HG03571 (cell line): Measurements from ENCODE around the gene TMEM272.

Experiments used
- ATAC-seq: cut with Tn5 transposase; IDR thresholded peaks from one replicate; pipeline ENCODE4 v1.9.1; 2021; ENCODE audit not compliant: unreplicated experiment

Gene TMEM272, protein sequence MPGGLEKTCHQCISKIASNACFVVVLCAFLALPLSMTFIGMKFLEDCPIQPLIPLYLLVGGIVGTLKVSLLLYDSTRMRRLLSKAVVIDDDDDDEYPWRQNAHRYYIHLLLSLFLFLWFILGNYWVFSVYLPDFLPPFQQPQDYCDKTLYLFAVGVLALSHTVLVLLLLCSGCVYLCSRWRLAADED

DNA sequence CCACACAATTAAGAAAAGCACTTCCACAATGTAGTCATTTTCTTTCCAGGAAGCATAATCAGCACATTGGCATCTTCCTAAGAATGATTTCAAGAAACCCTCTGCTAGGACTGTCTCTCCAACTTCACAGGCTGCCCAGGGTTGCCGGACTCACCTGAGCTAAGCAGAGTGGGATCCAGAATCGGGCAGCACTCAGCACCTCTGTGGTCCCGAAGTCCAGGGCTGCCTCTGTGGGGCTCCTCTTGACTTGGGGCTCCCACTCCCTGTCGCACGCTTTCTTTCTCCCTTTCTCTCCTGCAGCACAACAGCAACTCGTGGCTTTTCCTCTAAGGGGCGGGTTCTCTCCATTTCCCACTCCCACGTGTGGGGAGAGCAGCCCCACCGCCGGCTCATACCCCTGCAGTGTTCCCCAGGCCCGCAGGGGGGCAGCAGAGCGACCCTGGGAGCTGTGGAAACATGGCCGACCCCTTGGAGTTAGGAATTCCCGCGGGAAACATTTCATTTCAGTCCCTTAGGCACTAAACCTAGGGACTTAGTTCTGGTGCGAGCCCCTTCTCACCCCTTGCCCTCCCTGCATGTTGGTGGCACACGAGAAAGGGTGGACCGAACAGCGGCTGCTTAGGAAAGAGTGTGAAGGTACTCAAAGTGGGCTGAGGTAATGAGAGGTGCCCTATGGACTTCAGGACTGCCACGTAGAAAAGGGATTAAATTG is at the start of gene TMEM272:
TSS of gene TMEM272 (minus strand) at position 316 of the 712 bp plus-strand sequence. CDS start 6,647 bp downstream, outside the sequence.
- no peak for ATAC-seq

DNA sequence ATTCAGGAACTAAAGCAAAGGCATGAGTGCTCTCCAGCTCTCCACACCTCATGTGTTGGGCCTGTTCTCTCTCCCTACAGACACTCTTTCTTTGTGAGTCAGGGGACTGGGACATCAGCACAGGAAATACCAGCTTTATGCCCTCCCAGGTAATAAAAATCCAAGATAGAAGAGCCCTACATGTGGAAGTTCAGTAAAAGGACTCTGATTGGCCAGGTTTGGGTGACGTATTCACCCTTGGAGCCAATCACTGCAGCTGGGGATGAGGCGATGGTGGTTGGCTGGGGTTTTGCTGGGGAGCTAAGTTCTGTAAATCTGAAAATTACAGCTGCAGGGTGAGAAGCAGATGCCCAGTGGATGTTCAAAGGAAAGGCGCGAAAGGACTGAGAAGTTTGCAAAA is 49.3 kb upstream of the TMEM272 start:
- ATAC-seq: no peak

DNA sequence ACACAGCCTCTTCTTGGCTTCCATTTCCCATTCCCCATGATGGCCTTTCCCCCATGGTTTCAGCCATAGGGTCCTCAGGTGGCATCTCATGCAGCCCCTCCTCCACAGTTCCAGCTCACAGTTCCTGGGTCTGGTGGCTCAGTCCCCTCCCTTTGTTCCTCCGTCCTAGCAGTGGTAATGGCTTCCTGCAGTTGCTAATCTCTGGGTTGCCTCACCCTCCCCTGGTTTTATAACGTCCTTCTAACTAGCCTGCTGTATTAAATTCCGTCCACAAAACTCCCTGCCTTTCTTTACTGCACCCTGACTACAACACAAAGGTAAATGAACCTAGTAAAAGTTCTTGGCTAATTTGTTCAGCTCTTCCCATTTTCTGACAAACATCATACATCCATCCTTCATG is 47.7 kb upstream of the TMEM272 start:
- no peak for ATAC-seq

DNA sequence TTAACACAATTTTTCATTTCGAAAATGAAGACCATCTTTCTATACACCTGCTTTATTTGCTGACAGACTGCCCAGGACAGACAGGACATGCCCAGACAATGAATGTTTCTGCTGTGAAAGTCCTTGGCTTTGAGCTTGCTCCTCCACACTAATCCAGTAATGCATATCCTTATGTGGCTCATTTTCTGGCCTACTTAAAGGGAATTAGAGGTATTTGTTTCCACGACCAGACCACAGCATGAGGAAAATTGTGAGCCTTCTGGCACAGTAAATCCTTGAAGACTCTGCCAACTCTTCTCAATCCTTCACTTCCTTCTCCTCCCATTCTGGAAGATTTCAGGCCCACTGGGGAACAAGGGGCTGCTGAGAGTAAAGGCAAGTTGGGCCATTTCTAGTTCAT is 42.5 kb upstream of the TMEM272 start:
- no peak for ATAC-seq

DNA sequence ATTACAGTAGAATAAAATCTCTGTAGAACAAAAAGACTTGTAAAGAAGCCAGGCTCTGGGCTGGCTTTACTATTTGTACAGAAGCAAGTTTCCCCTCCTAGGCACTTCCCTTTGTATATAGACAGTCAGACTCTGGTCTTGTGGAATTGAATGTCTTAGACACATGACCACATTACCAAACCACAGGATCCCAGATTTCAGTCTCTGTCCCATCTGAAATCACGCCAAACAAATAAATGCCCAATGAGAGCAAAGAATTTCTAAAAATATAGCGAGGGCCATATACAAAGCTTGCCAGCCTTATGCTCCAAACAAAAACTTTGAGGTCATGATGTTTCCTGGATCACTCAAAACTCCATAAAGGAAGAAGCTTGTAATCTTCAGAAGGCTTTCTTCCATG is 40.7 kb upstream of the TMEM272 start:
- no peak for ATAC-seq

DNA sequence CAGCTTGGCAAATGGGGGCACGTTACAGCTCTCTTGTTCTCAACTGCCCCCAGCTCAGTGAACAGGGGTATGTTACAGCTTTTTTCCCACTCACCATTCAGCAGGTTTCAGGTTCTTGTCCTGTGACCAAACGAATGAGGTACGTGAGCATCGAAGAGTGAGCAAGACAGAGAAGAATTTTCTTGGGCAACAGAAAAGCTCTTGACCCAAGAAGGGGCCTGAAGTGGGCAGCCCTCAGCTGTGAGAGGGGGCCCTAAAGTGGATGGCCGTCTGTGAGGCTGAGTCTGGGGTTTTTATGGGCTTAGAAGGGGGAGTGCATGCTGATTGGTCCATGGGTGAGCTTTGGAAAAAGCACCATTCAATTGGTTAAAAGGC is 38.2 kb upstream of the TMEM272 start:
- no peak for ATAC-seq

DNA sequence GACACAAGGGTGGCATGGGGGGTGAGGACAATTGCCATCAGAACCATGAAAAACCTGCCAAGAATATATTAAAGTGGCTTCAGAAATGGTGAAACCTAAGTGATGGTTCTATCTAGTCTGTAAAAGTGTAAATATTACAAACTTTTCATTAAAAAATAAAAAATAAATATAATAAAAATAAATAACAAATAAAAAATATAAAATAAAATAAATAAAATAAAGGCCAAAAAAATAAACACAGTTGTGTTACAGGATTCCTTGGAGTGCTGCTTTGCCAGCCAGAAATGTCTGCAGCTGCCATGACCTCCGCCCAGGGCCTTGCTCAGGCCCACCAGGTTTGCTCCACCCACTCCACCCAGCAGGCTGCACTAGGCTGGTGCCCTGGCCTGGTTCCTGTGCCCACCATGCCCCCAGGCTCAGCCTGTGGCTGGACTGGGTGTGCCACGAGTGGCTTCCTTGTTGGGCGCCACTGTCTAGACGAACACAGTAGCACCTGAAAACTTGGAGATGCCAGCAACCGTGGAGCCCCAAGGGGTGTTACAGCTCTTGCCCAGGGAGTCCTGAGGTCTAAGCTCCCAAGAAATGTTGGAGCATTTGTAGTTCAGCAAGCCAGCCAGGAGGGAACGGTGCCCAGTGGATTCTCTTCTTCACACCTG is 37.7 kb upstream of the TMEM272 start:
- no peak for ATAC-seq

DNA sequence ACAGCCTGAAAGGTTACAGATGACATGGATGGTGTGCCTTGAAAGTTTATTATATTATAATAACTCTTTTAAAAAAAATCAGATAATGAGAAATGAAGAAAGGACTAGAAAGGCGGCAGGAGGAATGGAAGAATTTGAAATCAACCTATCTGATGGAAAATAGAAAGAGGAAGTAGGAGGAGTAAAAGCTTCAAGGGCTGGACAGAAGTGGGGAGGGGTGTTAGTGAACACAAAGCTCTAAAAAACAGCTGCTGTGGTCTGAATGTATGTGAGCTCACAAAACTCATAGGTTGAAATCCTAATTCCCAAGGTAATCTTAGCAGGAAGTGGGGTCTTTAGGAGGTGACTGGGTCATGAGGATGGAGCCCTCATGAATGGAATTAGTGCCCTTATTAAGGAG is 36.3 kb upstream of the TMEM272 start:
- ATAC-seq: no peak

DNA sequence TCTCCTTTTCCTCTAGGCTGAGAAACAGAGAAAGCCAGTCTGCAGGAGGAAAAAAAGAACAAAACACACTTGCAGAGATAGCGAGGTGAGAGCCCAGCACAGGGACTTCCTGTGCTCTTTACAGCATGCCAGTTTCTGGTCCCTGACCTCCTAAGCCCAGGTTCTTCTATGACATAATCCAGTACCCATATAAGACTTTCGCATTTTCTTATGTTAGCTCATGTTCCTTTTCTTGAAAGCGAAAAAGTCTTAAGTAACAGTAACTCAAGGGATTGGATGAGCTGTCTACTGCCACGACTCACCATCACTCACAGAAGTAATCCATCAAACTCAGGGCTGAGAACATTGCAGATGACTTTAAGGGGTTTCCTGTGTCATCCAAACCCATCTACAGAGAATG is 34.2 kb upstream of the TMEM272 start:
- no peak for ATAC-seq

DNA sequence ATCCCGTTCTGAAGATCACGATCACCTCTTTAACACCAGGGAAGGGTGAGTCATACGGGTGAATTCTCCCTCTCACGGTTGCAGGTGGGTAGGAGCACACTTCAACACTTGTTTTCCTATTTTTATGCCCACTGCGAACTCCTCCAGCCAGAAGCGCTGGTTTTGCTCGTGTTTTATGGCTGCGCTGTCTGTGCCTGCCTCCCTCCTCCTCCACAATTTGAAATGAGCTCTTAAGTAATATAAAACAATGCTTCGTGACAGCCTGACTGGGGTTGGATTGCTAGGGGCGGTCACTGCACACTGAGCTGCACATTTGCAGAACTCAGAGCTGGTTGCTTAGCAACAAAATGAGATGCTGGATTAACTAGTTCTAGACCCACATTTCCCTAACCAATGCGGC is 29.7 kb upstream of the TMEM272 start:
- ATAC-seq: no peak

DNA sequence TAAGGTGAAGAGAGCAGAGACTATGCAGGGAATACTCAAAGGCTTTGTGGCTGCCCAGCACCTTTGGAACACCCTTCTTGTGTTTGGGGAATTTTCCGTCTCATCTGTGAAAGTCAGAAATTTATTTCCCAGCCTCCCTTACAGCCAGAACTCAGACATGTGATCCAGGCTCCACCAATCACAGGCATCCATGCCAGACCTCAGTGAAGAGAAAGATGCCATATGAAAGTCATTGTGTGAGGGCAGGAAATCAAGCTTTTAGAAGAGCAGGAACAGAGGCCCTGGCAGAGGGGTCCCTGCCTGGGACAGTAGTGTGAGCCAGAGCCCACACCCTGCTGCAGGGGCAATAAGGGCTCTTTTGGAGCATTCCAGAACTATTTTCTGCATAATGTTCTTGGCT is 28.9 kb upstream of the TMEM272 start:
- no peak for ATAC-seq

DNA sequence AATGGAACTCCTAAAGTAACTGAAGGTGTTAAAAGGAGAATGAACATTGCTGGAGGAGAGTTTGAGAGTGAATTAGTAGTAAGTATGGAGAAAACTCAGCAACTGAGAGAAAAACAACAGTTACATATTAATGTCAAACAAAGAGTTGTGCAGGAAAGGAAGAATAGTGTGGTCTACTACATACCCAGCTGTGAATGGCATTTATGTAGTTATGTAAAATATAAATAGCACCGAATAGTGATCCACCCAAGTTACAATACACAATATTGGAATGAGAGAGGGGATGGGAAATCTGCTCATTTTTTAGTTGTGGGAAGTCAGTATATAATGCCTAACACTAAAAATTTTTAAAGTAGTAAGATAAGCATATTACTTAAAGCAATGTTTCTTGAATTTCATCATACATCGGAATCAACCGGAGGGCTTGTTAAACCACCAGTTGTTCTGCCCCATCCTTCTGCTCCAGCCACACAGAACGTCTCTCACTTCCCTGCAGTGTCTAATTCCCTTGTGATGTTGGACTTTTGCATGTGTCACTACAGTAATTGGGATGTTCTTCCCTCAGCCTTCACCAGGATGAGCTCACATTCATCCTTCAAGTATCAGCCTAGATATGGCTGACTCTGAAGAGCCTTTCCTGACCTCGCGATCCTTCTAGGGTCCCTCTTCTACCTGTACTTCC is 28.3 kb upstream of the TMEM272 start:
- ATAC-seq: no peak

DNA sequence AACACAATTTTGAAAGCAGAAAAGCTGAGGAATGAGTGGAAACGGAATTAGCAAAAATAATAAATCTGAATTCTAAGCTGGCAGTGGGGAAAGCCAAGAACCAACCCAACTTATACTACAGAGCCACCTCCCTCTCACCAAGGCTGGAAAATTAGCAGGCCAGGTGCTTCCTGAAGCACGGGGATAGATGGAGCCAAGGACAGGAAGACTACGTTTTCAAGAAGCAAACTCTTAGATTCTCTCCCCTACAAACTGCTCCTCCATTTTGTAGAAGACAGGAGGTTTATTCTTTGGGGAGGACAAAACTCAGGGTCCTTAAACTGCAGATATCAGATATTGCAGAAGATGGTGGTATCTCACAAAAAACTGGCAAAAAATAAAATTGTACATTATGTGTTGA is 25.6 kb upstream of the TMEM272 start:
- ATAC-seq: no peak

DNA sequence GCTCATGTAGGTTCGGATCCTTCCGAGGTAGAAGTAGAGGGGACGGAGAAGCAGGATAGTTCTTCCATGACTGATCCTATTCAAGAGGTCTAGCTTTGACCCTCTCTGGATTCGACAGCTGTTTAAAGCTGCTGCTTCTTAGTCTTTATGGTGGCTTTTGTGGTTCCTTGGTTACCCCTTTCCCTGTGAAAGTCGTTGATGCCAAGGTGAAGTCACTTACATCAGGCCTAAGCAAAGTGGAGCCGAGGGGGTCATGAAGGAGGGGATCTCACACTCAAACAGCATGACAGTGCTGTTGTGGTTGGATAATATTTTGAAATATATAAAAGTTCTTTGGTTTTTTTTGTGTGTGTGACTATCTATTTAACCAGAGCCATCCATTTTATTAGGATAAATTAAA is 24.9 kb upstream of the TMEM272 start:
- ATAC-seq: no peak

DNA sequence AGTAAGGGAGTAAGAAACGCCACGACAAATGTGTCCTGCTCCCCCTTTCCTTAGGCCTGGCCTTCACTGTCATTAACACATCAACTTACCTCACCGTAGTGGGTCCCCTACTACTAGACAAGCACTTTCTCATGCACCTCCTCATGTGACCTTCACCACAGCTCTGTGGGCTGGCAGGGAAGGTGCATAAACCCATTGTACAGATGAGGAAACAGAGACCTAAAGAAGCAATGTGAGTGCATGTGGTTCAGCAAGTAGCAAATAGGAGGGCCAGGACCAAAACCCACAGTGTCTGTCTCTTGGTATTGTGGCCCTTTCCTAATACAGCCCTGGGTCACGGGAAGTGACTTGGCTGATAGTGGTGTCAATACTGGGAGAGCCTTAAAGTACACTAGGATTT is 22.1 kb upstream of the TMEM272 start:
- no peak for ATAC-seq

DNA sequence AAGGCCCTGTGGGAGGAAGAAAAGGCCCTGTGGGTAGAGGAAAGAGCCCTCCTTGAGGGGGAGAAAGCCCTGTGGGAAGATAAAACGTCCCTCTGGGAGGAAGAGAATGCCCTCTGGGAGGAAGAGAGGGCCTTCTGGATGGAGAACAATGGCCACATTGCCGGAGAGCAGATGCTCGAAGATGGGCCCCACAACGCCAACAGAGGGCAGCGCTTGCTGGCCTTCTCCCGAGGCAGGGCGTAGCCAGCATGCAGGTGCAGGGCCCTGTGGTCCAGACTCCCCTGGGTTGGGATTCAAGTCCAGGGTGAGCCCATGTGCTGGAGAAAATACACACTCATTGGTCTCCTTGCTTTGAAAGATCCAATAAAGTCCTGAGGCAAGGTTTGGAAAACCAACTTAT is 20.9 kb upstream of the TMEM272 start:
- no peak for ATAC-seq

DNA sequence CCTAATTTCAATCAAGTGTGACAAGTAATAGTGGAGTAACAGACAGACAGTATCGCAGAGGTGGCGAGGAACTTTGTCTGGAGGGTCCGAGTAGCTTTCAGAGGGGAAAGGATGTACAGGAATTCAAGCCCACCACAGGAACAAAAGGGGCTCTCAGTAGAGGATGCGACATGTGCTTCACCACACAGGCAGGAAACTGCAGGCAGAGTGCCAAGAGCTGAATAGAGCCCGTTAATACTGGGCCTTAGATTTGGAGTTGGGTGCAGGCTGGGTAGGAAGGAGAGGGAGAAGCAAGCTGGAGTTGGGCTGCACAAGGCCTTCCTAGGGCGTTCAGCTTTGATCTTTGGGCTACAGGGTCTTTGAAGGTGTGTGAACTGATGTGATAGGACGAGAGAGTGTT is 18.0 kb upstream of the TMEM272 start:
- ATAC-seq: no peak

DNA sequence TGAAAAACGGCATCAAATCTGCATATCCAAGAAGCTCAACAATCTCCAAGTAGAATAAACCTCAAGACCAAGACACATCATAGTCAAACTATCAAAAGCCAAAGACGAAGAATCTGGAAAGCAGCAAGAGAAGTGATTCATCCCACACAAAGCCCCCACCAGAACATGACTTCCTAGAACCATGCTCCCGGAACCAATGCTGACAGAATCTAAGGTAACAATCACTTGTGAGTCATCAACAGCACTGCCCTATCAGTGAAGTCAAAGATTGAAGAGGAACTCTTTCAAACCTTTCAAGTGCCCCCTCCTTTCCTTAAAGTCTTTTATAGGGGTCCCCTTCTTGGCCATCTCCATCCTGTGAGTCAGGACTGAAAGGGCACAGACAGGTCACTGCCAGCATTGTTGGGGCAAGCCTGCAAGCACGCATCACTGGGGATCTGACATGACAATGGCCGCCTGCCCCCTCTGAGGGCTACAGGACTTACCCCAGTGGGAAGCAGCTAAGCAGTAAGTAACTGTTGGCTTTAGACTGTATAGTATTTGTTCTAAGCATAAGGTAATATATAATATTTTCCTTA is 16.8 kb upstream of the TMEM272 start, which contains the start of gene CCDC70:
TSS of gene CCDC70 (plus strand) at position 247 of the 578 bp plus-strand sequence. CDS start 3,443 bp downstream, outside the sequence.
- ATAC-seq: no peak

DNA sequence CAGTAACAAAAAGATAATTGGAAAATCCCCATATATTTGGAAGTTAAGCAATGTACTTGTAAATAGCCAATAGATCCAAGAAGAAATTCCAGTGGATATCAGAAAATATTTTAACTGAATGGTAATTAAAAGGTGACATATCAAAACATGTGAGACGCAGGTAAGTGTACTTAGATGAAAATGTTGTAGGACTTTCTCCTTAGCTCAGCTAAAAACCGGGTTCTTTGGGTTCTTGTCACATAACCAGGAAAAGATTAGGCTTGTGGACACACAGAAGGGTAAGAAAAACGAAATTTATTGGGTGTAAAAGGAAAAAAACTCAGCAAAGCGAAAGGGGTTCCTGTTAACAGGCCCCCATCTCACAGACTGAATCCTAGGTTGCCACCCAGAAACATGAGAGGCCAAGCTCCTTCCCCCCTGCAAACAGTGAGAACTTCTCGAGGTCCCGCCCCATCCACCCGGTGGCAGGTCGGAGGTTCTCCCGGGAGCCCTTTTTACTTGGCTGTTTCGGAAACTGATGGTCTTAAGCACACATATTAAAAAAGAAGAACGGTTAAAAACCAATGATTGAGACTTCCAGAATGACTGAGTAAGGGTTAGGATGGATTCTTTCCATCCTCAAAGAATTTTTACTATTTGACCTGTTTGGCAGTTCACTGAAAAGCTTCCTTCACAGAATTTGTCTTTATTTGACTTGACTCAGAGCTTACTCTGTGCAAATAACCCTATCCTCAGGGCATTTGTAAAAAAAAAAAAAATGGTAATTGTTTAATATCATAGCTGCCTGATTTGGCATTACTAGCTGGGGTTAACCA is 13.7 kb upstream of the TMEM272 start:
- ATAC-seq: no peak

DNA sequence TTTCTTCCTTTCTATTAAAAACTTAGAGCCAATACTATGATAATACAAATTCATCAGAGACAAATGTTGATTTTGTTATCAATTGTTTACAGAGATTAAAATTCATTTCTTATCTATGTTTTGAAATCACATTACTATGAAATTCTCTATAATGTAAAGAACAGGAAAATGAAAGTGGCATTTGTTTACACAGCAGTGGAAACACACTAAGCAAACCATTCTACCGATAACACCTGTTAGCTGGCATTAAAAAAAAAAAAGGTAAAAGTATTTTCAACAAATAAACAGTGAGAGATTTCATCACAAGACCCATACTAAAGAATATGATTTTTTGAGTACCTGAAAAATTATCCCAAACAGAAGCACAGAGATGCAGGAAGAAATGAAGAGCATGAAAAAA is 12.0 kb upstream of the TMEM272 start:
- ATAC-seq: no peak
